DMS53 treated with DMSO at 0.1 percent for 48 hours (cell line): ENCODE measurements around the gene WDR82.

ENCODE experiments used
- DNase-seq: peaks from one replicate; lab custom pipeline; 2025; ENCODE audit not compliant: unreplicated experiment; lab: John Stamatoyannopoulos, UW

WDR82 gene

GRCh38 chr3:52310861-52311575 lies 32.6 kb upstream of the WDR82 start:
- no peak for DNase-seq

GRCh38 chr3:52308308-52308707 lies 29.9 kb upstream of the WDR82 start:
- DNase-seq: no peak

- no peak for DNase-seq
Observed at GRCh38 chr3:52306978-52307377, 28.5 kb upstream of the WDR82 start.

DNA sequence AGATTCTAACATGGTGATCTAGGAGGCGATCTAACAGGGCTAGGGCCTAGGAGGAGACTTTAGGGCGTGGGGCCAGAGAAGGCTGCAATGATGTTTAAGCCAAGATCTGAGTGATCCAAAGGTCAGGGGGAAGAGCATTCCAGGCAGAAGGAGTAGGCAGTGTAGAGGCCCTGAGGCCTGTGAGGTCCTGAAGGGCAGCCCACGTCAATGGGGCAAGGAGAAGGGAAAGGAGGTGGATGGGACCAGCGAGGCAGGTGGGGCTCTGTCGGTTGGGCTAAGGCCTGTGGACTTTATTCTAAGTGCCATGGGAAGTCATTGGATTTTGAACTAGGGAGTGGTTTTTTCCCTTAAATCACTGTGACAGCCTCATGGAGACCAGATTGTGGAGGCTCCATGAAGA lies 27.5 kb upstream of the WDR82 start:
- DNase-seq: no peak

DNA sequence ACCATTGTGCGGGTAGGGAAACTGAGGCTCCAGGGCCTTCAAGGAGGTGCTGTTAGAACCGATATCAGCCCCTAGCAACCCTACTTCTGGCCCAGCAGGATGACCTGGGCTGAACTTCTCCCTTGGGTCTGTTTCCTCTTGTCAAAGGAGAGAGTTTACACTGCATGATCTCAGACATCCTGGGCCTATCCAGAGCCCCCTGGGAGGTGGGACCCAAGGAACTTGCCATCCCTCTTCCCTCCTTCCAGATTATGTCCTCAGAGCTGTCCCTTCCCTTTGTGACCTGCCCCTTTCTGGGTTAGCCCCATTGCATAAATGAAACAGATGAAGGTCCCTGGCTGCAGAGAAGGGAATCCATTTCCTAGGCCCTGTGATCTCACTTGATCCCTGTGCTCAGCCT lies 25.4 kb upstream of the WDR82 start:
- no peak for DNase-seq

GRCh38 chr3:52302426-52303145 lies 24.1 kb upstream of the WDR82 start:
- no peak for DNase-seq

GRCh38 chr3:52299879-52300611 lies 21.6 kb upstream of the WDR82 start:
- no peak for DNase-seq

- DNase-seq: no peak
Observed at GRCh38 chr3:52299247-52299878, 20.9 kb upstream of the WDR82 start.

- DNase-seq: no peak
Observed at GRCh38 chr3:52298149-52299098, 20.0 kb upstream of the WDR82 start.

DNA sequence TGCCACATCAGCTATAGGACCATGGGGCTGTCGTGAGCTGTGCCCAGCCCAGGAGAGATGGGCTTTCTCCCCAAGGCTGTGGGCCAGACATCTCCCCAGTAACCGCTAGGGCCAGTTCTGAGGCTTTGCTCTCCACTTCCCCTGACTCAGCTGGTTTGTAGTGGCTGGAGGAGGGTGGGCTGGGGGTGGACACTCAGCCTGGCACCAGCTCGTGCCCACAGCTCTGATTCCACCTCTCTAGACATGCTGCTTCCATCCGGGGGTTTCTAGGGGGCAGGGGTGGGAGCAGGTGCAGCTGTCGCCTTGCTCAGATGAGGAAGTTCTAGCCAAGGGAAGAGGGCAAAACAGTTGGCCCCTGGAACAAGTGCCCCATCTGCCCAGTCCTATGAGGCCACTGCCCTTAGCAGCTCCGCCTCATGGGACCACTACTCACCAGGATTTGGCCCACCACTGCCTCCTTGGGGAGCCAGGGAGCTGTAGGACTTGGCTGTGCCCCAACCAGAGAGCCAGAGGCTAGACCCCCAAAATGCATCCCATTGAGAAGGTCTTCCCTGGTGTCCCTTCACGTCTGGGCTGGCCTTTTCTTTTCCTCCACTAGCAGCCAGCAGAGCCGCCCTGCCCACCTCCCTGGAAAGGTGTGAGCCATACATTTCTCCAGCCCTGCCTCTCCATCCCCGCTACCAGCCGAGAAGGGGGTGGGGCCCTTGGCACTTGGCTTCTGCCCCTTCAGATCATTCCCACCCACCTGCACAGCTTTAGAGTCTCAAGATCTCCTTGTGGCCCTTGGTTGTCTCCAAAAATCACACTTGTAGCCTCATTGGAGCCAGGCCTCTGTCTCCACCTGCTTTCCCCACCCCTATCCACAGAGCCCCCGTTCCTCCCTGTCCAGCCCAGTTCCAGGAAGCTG lies 19.0 kb upstream of the WDR82 start:
- DNase-seq: no peak

- DNase-seq: no peak
Observed at GRCh38 chr3:52295671-52296208, 17.3 kb upstream of the WDR82 start.

GRCh38 chr3:52294320-52295150 lies 16.1 kb upstream of the WDR82 start:
- DNase-seq: no peak

DNA sequence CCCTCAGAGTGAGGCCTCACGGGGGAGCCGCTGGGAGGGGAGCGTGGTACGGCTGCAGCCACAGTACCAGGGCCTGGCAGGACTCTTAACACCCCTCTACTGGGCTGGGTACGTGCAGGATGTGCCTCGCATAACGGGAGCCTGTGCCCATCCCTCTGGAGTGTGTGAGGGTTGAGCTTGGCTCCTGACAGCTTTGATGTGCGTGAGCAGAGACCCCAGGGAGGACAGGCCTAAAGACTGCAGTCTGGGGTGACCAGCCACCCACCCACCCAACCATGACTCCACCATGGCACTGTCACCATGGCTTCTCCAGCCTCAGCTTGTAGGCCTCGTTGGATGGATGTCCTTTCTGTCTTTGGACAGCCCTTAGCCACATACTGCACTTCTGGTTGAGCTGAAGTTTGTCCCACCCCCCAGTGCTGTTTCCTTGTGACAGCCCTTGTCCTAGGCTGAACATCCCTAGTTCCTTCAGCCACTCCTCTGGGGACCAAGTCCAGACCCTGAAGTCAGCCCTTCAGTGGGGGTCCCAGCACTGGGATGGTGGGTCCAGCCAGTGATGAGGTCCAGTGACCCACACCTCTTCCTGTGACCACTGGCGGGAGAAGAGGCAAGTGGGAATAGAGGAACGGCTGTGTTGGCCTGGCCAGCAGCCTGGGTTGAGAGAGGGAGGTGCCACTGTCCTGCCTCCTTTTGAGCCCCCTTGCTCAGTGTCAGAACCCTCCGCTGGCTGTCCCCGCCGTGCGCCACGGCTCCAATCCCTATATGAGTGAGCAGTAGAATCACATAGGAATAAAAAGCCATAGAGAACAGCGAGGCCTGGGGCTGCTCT lies 15.3 kb upstream of the WDR82 start:
- no peak for DNase-seq

GRCh38 chr3:52292247-52293065 lies 14.0 kb upstream of the WDR82 start:
- DNase-seq: no peak

DNA sequence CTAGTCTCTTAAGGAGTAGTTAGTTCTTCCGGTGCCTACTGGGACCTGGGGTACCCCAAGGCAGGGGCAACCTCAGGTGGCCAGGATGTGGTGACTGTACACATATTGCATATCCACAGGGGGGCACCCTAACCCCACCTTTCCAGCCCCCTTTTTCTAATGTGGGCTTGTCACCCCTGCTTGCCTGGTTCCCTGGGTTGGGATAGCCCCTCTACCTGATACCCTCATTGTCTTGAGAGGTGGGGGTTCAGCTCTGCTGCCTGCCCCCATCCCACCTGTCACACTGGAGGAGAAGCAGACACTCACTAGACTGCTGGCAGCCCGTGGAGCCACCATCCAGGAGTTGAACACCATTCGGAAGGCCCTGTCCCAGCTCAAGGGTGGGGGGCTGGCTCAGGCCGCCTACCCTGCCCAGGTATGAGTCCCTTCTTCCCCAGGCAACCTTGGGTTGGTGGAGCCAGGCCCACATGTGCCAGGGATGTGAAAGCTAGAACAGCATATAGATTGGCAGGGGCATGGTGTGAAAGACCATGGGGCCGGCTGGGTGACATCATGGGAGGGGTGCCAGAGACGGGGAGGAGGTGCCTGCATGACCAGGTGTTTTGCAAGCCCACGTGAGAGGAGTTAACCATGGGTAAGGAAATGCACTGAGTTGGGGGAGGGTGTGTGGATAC lies 13.2 kb upstream of the WDR82 start:
- no peak for DNase-seq
